GM18519 (cell line): ENCODE results near the gene UNC45B.
"Not testable (repeated sequence)": the region's sequence is repeated elsewhere in the genome, so short reads cannot be mapped to it uniquely, and the experiment has no call there.

Experiments used
- ATAC-seq: cut with Tn5 transposase; IDR thresholded peaks from one replicate; pipeline ENCODE4 v1.9.1; 2021; ENCODE audit warnings: mild to moderate bottlenecking, moderate library complexity; ENCODE audit not compliant: unreplicated experiment, low FRiP score

UNC45B gene

GRCh38 chr17:35213412-35213940 is 65.9 kb downstream of the UNC45B start:
- ATAC-seq, result no peak

GRCh38 chr17:35214192-35214591 is 66.6 kb downstream of the UNC45B start:
- ATAC-seq, result no peak

DNA sequence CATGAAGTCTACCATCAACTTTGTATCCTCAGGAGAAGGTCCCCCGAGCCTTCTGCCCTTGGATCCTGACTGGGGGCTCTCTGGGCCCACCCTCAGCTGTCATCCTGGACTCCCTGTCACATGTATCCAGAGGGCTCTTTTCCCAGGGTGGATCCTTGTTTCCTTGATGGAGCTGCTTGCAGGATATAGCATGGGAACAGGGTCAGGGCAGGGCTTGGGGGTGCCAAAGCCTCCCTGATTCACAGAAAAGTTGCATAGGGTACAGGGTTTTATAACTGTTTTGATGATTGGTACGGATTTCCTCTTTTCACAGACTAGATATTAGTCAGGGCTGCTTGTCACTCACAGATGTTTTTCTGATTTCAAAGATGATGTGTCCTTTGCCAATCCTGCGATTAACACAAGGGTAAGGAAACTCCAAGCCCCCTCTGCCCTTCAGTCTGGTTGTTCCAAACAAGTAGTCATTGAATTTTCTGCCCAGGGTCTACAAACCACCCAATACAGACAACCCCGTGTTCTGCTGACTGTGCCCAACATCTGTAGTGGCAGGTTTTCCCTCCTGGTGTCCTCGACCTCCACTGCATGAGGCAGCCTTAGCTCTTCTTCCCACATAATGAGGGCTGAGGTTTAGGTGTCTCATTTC is 67.1 kb downstream of the UNC45B start:
- ATAC-seq, result no peak

- ATAC-seq, result no peak
These were observed 69.5 kb downstream of the UNC45B start for GRCh38 chr17:35217107-35217506.

- ATAC-seq, result no peak
These were observed 71.3 kb downstream of the UNC45B start for GRCh38 chr17:35218915-35219314.

GRCh38 chr17:35222452-35222851 is 74.8 kb downstream of the UNC45B start:
- no peak for ATAC-seq

DNA sequence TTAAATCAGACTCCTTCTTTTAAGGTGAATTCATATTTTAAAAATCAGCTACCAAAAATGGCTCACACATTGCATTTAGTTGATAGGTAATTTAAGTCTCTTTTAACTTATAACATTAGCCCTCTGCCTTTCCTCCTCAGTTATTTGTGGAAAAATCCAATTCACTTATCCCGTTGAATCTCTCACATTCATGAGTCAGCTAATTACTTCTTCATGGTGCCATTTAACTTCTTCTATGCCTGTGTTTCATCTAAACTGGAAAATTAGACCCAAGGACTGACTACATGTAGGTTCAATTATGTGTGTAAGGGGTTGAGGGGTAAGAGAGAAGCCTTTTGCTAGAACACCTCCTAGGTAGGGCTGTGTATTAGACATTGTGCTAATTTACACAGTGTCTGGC is 76.8 kb downstream of the UNC45B start:
- ATAC-seq, result no peak

- ATAC-seq, result no peak
These were observed 79.9 kb downstream of the UNC45B start for GRCh38 chr17:35227546-35227945.

DNA sequence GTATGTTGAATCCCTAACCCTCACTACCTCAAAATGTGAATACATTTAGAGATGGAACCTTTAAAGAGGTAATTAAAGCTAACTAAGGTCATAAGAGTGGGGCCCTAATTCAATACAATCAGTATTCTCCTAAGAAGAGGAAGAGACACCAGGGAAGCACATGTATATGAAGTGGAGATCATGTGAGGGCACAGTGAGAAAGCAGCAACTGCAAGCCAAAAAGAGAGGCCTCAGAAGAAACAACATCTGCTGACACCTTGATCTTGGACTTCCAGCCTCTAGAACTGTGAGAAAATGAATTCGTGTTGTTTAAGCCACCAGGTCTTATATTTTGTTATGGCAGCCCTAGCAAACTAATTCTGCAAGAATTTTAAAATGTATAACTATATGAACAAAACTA is 82.0 kb downstream of the UNC45B start:
- no peak for ATAC-seq

GRCh38 chr17:35234315-35234714 is 86.7 kb downstream of the UNC45B start:
- not testable (repeated sequence) for ATAC-seq

- ATAC-seq, result no peak
These were observed 87.7 kb downstream of the UNC45B start for GRCh38 chr17:35235289-35235688.

- ATAC-seq, result no peak
These were observed 88.3 kb downstream of the UNC45B start for GRCh38 chr17:35235917-35236316.

DNA sequence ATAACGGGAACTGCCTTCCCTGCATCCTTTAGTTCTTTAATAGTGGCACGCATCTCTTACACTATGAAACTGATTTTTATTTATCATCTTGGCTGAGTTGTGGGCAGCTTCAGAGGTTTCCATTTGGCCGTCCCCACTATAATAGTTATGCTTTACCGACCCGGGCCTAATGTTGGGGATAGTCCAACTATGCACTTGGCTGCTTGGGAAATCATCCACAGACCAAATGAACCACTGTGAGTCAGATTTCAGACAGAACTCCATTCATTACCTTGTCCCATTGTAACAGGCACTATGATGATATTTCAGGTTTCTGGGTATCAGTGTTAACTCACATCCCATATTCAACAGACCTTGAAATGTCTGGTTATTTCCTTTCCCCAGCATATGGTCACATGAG is 89.2 kb downstream of the UNC45B start:
- ATAC-seq, result no peak

DNA sequence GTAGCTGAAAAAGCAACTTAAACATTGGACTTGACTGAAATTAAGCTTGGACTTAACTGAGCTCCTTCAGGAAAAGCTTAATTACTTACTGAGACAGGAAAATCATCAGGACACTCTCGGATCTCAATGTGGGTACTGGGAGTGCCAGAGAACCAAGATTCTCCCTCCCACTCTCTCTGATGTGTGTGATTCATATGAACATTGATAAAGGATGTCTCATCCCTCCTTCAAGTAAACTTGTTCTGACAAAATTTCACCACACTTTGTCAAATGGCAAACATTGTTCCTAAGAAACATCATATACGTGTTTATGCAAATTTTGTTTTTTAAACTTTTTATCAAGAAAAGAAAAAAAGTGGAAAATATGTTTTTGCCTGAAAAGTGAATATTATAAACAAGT is 91.2 kb downstream of the UNC45B start:
- no peak for ATAC-seq
